Measurements from ENCODE around the gene BIN1. TPM values are rescaled to one million over a fixed set of nuclear protein-coding genes. Genes with fewer than 3 reads are reported as not detected.

BIN1 gene
- total RNA-seq, 1 donor from 2014 or later: 131 TPM

GRCh38 chr2:127104881-127105655, 1.9 kb downstream of the BIN1 start:
- DNase-seq (ENCODE audit: low spot score): no peak

GRCh38 chr2:127104166-127104660, 2.7 kb downstream of the BIN1 start:
- DNase-seq (ENCODE audit: low spot score): no peak

DNA sequence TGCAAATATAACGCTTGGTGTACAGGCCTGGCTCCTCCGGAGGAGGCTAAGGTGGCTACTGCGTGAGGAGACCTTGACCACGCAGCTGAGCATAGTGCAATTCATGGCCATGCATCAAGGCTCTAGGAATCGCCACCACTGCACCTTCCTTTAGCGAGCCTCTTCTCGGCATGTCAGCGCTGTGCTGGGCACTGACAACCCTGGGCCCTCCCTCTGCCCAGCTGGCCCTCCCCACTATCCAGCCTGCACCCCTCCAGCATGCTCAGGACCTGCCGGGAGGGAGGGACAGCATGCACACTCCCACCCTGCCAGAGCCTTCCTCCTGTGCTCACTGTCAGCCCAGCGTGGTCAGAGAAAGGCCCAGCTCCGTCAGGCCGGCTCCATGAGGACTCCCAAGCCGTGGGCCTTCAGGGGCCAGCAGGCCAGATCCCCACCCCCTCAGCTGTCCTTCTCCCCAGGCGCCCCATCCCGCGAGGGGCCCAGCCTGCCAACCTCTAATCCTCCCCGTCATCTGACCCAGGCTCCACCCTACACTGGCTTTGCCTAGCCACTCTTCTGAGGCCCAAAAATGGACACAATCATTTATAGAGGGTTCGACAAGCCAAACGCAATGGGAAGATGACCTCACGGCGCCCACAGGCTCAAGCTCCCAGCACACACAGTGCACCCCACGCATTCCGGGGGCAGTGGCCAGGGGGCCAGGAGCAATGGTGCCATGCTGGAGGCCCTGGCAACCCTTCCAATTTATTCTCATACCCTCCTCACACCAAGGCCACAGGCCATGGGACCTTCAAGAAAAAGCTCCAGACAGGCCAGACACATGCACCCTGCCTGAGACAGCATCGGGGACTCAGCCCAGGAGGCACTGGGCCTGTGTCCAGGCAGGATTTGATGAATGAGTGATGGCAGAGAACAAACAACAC, 3.5 kb downstream of the BIN1 start:
- no peak for DNase-seq (ENCODE audit: low spot score)

- no peak for DNase-seq (ENCODE audit: low spot score)
Measured at GRCh38 chr2:127102521-127103242, 4.3 kb downstream of the BIN1 start.

GRCh38 chr2:127101756-127102477, 5.0 kb downstream of the BIN1 start:
- DNase-seq (ENCODE audit: low spot score): no peak

DNA sequence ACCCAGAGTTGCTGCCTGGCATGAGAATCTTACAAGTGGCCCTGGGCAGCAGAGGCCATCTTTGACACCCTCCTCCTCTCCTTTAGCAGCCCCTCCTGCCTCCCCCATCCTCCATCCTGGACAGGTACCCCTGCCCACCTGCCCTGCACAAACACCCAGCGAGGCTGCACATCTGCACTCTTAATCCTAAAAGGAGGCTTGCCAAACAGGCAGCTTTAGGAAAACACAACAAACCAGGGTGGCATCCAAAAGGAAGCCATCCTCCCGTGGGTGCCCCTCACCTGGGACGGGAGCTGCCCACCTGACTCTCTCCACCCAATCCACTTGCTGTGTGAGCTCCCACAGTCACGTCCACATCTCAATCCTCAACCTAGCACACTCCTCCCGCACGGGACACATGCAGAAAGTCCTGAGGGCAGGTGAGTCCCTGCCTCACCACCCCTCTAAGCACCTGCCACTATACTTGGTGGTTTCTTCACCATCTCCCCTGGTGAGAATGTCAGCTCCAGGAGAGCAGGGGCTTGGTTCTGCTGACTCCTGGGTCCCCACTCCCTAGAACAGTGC, 5.8 kb downstream of the BIN1 start:
- DNase-seq (ENCODE audit: low spot score): no peak

DNA sequence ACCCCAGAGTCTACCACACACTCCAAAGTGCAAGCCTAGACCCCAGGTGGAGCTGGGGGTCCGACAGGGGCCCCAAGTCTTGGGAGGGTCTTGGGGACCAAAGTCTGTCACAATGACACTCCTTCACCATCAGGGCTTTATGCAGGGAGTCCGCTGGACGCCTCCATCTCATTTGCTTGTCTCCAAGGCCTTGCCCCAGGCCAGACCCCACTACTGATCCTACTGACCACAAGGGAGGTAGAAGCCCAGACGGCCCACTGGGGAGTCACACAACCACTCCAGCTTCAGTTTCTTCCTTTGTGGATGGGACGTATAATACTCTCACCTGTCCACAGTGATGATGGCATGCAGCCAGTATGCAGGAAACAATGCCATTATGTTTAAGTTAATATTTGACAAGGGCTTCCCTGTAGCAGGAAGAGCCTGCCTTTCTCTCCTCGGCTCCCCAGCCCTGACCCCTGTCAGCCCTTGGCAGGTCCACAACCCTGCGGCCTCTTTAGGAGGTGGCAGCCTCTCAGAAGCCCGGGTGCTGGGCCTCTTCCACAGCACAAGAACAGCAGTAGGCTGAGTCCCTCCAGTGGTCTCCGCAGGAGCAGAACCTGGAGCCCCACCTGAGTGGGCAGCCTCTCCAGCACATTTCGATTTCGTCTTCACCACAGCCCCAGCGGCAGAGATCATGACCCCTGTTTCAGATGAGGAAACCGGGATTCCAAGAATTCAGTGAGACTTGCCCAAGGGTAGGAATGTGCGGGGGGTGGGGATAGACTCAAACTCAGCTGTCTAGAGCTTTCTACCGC, 6.5 kb downstream of the BIN1 start:
- DNase-seq (ENCODE audit: low spot score): peak; percentile 83

GRCh38 chr2:127098711-127099110, 8.2 kb downstream of the BIN1 start:
- DNase-seq (ENCODE audit: low spot score): no peak

GRCh38 chr2:127097841-127098651, 8.9 kb downstream of the BIN1 start:
- DNase-seq (ENCODE audit: low spot score): no peak

GRCh38 chr2:127097471-127097765, 9.5 kb downstream of the BIN1 start:
- no peak for DNase-seq (ENCODE audit: low spot score)

DNA sequence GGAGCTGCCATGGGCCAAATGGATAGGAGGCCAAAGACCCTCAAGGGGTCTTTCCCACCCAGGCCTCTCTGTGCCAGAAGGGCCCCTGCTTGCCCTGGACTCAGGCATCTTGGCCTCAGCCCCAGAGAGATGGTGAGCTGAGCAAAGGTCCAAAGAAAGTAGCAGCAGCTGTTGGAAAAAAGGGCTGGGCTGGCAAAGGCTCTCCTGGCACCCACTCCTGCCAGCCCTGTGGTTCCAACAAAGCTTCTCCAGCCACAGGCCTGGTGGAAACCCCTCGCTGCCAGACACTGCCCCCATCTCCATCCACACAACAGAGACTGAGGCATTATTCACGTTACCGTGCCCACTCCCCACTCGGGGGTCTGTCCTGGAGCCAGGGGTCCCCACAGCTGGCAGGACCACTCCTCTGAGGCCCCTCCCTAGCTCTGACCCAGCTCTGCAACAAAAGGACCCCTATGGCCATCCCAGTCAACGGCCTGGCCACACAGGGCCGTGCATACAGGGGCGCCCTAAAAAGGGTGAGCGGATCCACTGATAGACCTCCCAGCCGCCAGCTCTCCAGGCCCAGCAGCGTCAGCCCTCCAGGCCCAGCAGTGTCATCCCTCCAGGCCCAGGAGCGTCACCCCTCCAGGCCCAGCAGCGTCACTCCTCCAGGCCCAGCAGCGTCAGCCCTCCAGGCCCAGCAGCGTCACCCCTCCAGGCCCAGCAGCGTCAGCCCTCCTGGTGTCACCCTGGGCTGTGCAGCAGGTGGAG, 10.1 kb downstream of the BIN1 start:
- DNase-seq (ENCODE audit: low spot score): no peak

GRCh38 chr2:127096280-127096679, 10.7 kb downstream of the BIN1 start:
- no peak for DNase-seq (ENCODE audit: low spot score)

DNA sequence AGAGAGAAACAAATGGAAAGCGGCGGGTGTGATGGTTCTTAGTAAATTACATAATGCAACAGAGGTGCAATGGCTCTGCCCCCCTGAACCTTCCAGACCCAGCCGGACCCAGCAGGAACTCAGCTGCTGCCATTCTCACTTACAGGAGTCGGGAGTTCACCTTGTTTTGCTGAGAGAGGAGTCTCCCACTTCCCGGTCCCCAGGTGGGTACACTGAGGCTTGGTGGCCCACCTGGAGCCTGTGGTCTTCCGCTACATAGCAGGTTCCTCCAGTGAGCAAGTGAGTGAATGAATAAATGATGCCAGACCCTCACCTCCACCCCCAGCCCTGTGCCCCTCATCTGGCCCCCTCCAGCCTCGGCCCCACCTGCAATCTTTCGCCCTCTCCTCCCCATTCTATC, 11.2 kb downstream of the BIN1 start:
- DNase-seq (ENCODE audit: low spot score): no peak

GRCh38 chr2:127095367-127095641, 11.7 kb downstream of the BIN1 start:
- DNase-seq (ENCODE audit: low spot score): no peak

- DNase-seq (ENCODE audit: low spot score): peak; percentile 62
Measured at GRCh38 chr2:127094509-127095366, 12.2 kb downstream of the BIN1 start.

GRCh38 chr2:127093648-127094210, 13.2 kb downstream of the BIN1 start:
- no peak for DNase-seq (ENCODE audit: low spot score)

GRCh38 chr2:127092901-127093516, 13.9 kb downstream of the BIN1 start:
- DNase-seq (ENCODE audit: low spot score): no peak
